GM21786 (cell line): Measurements from ENCODE around the gene GLP2R.

Experiments used
- ATAC-seq: cut with Tn5 transposase; IDR thresholded peaks from one replicate; pipeline ENCODE4 v1.9.1; 2021; ENCODE audit not compliant: unreplicated experiment

GLP2R gene

GRCh38 chr17:9895923-9896322, 70.2 kb downstream of the GLP2R start:
- no peak for ATAC-seq

DNA sequence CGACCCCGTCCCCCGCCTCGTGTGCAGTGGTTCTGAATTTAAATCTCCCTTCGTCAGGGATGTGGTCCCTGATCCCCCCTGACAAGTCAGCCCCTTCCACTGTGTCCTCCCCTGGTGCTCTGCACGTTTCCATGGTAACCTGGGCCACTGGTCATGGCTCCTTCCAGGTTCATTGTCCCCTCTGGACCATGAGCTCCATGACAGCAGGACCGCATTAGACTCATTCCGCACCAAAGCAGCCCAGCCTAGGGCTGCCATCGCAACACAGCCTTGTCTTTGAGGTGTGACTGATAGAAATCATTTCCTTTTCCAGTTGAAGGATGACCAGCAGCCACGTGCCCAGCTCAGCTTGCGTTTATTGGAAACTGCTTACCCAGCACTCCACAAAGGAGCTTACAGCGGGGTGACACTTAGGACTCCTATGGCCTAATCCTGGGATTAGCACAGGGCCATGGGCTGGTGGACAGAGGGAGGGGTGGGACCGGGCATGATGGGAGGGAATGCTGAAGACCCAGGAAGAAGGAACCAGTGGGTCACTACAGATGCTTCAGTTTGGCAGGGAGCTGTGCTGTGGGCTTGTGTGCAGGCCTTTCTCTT, 71.7 kb downstream of the GLP2R start:
- no peak for ATAC-seq

DNA sequence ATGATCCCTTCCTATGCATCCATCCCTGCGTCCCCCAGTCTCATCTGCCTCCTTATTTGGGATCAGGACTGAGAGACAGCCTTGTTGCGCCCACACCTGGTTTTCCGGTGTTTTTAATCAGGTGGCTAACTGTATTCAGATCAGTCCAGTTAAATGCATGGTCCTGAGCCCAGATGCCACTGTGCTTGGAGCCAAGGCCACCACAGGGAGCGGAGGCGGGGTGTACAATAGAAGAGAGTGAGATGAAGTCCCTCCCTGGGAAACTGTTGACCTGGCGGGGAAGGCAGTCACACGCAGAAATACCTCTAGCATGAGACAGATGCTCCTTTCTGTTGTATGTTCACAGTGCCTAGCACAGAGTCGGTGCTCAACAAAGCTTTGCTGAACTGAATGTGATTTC, 73.1 kb downstream of the GLP2R start:
- no peak for ATAC-seq

- no peak for ATAC-seq
These were observed 73.7 kb downstream of the GLP2R start for GRCh38 chr17:9899280-9900043.

GRCh38 chr17:9900044-9900594, 74.4 kb downstream of the GLP2R start:
- no peak for ATAC-seq

DNA sequence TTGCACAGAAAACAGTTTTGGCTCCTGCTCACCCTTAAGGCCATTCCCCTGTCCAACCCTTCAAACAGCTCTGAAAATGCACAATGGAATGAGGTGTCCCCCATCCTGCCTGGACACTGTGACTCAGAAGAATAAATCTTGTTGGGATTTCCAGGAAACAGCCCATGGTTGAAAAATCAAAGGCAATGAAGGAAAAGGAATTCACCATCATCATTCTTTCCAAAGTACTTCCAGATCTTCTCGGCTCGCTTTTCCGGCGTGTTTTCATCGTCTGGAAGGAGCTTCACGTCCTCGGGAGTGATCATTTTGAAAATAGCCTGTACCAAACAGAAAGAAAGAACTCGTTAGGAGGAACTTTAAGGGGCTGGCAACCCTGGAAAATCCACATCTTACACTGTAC, 75.1 kb downstream of the GLP2R start:
- ATAC-seq = no peak

GRCh38 chr17:9902120-9902519, 76.4 kb downstream of the GLP2R start:
- no peak for ATAC-seq

DNA sequence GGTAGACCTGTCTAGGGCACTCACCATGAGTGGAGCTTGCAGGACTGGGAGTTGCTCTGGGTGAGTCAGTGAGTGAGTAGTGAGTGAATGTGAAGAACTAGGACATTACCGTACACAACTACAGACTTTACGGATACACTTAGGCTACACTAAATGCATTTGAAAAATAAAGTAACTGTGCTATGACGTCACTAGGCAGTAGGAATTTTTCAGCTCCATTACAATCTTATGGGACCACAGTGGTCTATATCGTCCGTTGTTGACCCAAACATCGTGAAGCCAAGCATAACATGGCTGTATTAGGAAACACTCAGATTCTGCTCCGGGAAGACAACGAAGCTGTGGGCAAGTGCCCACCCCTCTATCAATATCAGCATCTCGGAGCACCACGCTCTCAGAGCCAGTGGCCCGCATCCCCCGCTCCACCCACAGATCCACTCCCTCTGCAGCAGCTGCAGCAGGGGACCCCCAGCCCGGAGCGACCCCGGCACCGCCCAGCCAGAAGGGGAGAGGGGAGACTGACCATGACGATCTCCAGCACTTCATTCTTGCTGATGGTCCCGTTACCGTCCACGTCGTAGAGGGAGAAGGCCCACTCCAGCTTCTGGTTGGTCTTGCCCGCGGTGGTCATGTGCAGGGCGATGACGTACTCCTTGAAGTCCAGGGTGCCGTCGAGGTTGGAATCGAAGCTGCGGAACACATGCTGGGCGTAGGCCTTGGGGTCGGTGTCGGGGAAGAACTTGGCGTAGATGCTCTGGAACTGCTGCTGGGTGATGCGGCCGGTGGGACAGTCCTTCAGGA, 78.8 kb downstream of the GLP2R start:
- ATAC-seq = no peak

DNA sequence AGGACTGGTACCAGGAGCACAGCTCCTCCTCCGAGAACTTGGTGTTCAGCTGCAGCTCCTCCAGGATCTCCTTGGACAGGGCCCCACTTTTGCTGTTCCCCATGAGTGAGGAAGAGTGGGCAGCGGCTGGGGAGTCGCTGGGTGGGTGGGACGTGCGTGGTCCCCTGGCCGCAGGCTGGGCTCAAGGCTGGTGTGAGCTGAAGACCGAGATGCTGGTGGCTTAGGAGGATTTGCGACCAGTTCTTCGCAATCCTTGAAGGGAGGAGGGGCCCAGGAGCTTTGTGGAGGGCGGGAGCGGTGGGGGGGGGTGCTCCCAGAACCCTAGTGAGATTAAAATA, 79.3 kb downstream of the GLP2R start, which contains the start of gene RCVRN:
RCVRN (minus strand) TSS at position 194 of the 338 bp plus-strand sequence; CDS start at position 103, 91 bp downstream.
- ATAC-seq = no peak

GRCh38 chr17:9905902-9906301, 80.2 kb downstream of the GLP2R start:
- no peak for ATAC-seq

DNA sequence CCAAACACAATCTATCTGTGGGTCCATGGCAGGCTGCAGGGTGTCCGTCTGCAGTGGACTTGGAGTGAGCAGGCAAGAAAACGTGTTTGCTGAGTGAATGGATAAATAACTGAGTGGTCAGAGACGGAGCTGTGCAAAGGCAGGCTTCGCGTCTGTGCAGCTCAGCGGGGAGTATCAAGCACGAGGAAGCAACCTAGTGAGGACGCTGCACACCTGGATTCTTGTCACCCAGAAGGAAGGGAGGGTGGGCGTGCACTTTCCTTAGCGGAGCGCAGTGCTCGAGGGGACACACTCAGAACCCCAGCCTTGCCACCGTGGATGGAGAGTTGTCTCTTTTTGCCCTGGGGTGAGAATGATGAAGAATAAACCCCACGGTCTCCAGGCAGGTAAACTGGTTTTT, 80.9 kb downstream of the GLP2R start:
- no peak for ATAC-seq

GRCh38 chr17:9907131-9907530, 81.4 kb downstream of the GLP2R start:
- ATAC-seq = no peak

DNA sequence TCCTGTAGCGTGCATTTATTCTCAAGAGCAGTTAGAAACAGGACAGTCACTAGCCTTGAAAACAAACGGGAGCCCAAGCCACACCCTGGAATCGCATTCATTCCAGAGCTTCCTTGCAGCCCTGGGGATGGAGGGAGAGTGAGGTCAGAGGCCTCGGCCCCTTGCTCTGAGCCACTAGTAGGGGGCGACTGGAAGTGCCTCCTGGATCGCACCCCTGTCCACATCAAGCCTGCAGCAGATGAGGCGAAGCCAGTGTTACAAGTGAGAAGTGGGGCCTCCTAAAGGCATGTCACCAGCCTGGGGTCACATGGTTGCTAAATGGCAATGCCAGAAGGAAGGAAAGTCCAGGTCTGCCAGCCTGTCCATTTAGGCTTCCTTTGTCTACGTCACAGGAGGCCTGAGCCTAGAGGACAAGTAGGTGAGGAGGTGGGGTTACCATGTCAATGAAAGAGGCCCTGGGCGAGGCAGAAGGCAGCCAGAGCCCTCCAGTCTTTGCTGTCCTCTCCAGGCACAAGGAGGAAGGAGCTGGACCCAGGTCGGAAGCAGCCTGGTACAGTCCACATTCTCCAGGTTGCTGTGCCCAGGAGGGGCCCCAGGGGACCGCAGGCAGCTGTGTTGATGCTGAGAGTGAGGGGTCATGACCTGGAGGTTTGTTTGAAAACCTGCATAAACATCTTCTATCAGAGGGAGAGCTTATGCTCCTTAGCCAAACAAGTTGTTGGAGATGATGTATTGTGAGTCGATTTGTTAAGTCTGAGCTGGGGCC, 82.3 kb downstream of the GLP2R start:
- ATAC-seq = no peak

DNA sequence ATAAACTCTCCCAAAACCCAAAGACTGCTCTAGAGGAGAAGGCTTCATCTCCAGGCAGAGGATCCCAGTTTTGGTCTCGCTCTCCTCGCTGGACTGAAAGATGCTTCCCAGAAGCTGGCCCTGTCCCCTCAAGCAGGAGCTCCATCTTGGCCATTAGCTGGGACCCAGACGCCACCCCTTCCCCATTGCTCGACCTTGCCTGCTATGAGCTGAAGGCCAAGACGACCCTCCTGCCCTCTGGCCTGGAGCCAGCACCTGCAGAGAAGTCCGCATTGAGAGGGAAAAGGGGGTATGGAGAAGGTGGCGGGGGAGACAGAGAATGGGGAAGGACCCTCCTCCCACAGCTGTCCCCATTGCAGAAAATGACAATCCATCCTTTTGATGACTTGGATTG, 82.9 kb downstream of the GLP2R start:
- no peak for ATAC-seq

DNA sequence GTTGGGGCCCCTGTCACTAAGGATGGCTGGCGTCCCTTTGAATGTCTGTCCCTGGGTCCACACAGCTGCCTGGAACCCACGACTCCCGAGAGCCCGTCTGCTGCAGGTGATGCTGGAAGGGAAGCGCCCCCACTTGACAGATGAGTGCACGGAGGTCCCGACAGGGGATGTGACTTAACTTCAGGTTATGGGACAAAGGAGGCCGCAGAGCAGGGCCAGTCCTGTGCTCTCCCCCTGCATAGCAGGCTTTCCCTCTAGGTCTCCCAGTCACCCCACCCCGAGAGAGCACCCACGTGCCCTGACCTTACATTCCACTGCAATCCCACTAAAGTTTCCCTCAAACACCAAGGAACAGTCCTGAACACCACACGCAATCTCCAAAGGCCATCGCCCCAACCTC, 85.4 kb downstream of the GLP2R start:
- ATAC-seq = no peak

DNA sequence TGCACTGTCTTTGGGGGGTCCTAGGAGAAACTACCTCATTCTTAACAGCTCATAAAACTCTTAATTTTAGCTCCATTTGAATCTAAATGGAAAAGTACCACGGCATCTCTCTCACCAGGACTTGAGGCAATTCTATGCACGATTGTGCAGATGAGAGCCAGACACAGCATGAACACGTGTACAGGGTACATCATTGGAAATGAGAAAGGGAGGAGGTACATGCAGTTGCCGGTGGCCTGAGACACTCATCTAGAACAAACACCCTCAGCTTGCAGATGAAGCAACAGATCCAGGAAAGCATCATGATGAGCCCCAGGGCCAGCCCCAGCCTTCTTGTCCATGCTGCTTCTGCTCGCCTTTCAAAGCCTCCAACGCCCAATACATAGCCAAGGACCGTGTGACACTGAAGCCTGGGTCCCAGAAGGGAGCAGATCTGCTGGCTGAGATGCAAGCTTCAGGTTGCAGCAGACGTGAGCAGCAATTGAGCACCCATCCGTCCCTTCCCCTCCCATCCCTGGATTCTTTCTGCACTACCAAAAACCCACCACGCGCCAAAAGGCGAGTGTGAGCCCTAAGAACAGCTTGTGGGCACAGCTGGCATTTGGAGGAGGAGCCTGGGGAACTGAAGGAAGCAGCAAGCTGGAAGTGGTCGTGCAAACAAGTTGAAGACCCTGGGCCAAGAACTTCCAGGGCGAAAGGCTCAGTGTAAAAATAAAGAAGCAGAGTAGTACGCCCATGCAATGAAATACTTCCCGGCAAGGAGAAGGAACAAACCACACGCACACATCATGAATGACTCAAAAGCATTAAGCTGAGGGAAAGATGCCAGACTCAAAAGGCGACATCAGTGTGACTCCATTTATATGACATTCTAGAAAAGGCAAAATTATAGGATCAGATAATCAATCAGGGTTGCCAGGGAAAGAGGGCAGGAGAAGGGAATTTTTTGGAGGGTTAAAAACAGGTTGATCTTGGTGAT, 86.7 kb downstream of the GLP2R start:
- ATAC-seq = no peak

DNA sequence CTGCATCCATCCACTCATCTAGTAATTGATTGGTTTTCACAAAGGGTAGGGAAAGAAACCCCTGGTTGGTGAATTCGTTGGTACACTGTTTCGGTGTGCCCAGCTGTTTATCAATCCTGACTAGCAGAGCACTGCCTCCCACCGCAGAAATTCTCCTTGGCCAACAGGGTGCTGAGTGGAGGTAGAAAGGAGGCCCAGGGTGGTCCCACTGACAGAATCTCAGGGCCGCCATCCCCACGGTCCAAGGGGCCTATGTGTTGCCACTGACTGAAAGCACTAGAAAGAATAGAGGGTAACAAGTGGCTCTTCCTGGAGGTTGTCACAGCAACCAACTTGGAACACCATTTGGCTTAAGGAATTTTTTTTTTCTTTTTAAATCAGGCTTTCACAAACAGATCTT, 87.8 kb downstream of the GLP2R start:
- no peak for ATAC-seq

- ATAC-seq = no peak
These were observed 90.4 kb downstream of the GLP2R start for GRCh38 chr17:9916108-9916507.

GRCh38 chr17:9917131-9917530, 91.4 kb downstream of the GLP2R start:
- no peak for ATAC-seq

GRCh38 chr17:9917801-9918200, 92.1 kb downstream of the GLP2R start:
- ATAC-seq = no peak
